Renal pelvis (tissue), 4 donors: Measurements from ENCODE around the gene THBS1. TPM values are rescaled to one million over a fixed set of nuclear protein-coding genes. Genes with fewer than 3 reads are reported as not detected.

Experiments
- DNase-seq: peaks from one replicate; pipeline ENCODE4 v3.0.0-alpha.2; 2013
- polyA plus RNA-seq, 3 donors: library from polyadenylated mRNA; unstranded; fragments of 120-200 nt; gene quantifications; one replicate each; pipeline ENCODE4 v1.2.1, GENCODE V29; 2013; ENCODE audit not compliant: insufficient read length in 3 of 3

THBS1 gene
- polyA plus RNA-seq, 3 donors = 139 to 192 (median 177) TPM

- DNase-seq = no peak
These were observed 15.8 kb upstream of the THBS1 start for GRCh38 chr15:39564972-39565665.

GRCh38 chr15:39565851-39566250 is 15.0 kb upstream of the THBS1 start:
- DNase-seq = no peak

GRCh38 chr15:39573287-39573686 is 7.6 kb upstream of the THBS1 start:
- no peak for DNase-seq

- DNase-seq = no peak
These were observed 7.0 kb upstream of the THBS1 start for GRCh38 chr15:39573844-39574243.

- DNase-seq = no peak
These were observed 6.5 kb upstream of the THBS1 start for GRCh38 chr15:39574427-39574826.

GRCh38 chr15:39575180-39575579 is 5.7 kb upstream of the THBS1 start:
- DNase-seq = no peak

- no peak for DNase-seq
These were observed 1.9 kb upstream of the THBS1 start for GRCh38 chr15:39578851-39579486.

- peak; percentile 62 for DNase-seq
These were observed 1.3 kb upstream of the THBS1 start for GRCh38 chr15:39579487-39580116.

- DNase-seq = peak; percentile 94
These were observed 778 bp upstream of the THBS1 start for GRCh38 chr15:39580117-39580484.

GRCh38 chr15:39581242-39581792 is 438 bp downstream of the THBS1 start:
- no peak for DNase-seq

GRCh38 chr15:39581793-39582285 is 960 bp downstream of the THBS1 start:
- DNase-seq = no peak

- no peak for DNase-seq
These were observed 1.6 kb downstream of the THBS1 start for GRCh38 chr15:39582286-39582976.

- DNase-seq = no peak
These were observed 2.2 kb downstream of the THBS1 start for GRCh38 chr15:39582977-39583595.

- no peak for DNase-seq
These were observed 2.9 kb downstream of the THBS1 start for GRCh38 chr15:39583596-39584265.

GRCh38 chr15:39584266-39584659 is 3.4 kb downstream of the THBS1 start:
- no peak for DNase-seq

- DNase-seq = no peak
These were observed 3.9 kb downstream of the THBS1 start for GRCh38 chr15:39584662-39585388.

- DNase-seq = no peak
These were observed 4.5 kb downstream of the THBS1 start for GRCh38 chr15:39585389-39585841.

- DNase-seq = no peak
These were observed 5.0 kb downstream of the THBS1 start for GRCh38 chr15:39585871-39586301.

GRCh38 chr15:39586387-39587095 is 5.7 kb downstream of the THBS1 start:
- DNase-seq = no peak
